Measurements from ENCODE around the gene EN2. TPM values are rescaled to one million over a fixed set of nuclear protein-coding genes. Genes with fewer than 3 reads are reported as not detected.

Gene EN2
- total and polyA plus RNA-seq, 11 donors: 0.06 to 0.08 TPM; not detected in 9

DNA sequence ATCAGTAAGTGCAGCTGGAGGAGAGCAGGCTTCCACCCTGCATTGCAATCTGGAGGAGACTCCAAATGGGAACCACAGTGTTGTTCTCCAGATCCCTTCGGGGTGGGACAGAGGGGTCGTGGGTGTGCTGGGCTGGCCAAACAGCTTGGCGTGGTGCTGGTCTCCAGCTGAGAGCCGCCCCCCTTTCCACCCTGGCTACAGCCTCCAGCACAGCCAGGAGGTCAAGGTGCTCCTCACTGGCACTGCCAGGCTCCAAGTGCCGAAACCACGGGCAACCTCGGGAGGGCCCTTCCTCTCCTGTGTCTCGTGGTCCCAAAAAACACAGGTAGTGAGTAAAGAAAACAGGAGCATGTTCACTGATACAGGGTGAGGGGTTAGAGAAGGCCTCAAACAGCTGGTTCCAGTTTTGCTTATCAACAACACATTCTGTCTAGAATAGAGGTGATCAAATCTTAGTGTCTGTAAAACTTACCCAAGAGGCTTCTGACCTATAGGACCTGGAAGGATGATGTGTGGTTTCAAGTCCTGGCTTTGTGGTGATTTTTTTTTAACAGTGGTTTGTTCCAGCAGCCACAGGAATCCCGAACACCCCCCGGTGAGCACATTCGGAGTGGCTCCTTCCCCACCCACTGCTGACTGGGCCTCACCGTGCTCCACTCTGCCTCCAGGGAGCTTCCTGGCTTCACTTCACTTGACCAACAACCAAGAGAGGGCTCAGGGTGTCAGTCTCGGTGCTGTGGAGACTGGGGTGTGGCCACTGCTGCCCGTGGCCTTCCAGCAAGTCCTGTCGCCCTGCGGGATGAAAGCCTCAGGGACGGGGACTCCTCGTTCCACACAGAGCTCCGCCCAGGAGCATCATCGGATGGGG, 31.2 kb upstream of the EN2 start:
- Histone ChIP-seq H3K9me3 (no peaks in the 10 kb centered on the region), H3K4me1 (peaks cover 0 to 3% (median 0%) of the 10 kb centered on the region in 12 donors), H3K27me3 (peaks cover 4 to 62% (median 7%) of the 10 kb centered on the region in 9 donors), H3K27ac (no peak overlapping the region), H3K36me3 (no peaks in the 10 kb centered on the region), H3K4me3 (no peak overlapping the region)
- no peak for ATAC-seq
- intact Hi-C loops (cut with DNase I): no loop called here
- WGBS, 4 donors: 70 to 76% (median 73%) methylated on average over 19 to 20 of the region's 20 CpGs
- TF ChIP-seq POLR2A (IDR thresholded peaks at IDR 0.05): no peak
- no peak for TF ChIP-seq CTCF (IDR thresholded peaks at IDR 0.05)
- peak in 2 of 5 donors; percentile 10 to 35 for DNase-seq

GRCh38 chr7:155427411-155428038, 30.4 kb upstream of the EN2 start:
- WGBS, 4 donors: 74 to 78% (median 76%) methylated on average over 18 to 20 of the region's 20 CpGs
- DNase-seq (peak in 2 of 5 donors; percentile 13 to 40), ATAC-seq (no peak)
- Histone ChIP-seq H3K27ac (no peak overlapping the region), H3K36me3 (no peaks in the 10 kb centered on the region), H3K27me3 (peaks cover 0 to 69% (median 7%) of the 10 kb centered on the region in 9 donors), H3K4me3 (no peak overlapping the region), H3K4me1 (peaks cover 0 to 3% (median 0%) of the 10 kb centered on the region in 12 donors), H3K9me3 (no peaks in the 10 kb centered on the region)
- TF ChIP-seq POLR2A (IDR thresholded peaks at IDR 0.05) (no peak), CTCF (IDR thresholded peaks at IDR 0.05) (no peak)
- intact Hi-C loops (cut with DNase I): no loop called here

DNA sequence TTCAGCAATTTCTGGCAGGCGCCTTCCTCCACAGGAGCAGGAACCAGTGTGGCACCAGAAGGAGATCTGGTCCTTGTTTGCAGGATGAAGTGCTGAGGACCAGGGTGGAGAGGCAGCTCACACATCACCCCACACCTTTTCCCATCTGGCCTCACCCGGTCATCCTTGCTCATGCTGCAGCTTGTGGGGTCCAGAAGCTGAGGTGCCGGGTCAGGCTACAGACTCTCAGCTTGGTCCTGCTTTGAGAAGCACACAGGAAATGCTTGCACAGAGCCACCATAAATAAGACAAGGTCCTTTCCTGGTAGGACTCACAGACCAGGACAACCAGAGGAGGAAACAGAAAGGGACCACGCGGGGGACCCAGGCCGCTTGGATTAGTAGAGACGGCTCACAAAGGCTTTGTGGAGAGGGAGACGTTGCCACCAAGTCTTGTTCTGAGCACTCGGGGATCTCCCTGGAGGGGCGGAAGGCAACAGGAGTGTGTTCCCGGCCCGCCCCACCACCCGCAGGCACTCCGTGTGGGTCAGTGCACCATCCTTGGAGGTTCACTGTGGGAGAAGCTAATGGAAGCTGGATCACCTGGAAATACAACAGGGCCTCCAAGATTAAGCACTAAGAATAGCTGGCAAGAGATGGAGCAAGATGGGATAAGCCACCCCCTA, 29.6 kb upstream of the EN2 start:
- TF ChIP-seq POLR2A (IDR thresholded peaks at IDR 0.05): no peak
- TF ChIP-seq CTCF (IDR thresholded peaks at IDR 0.05): no peak

GRCh38 chr7:155429651-155430050, 28.3 kb upstream of the EN2 start:
- Histone ChIP-seq H3K4me1 (no peaks in the 10 kb centered on the region), H3K4me3 (no peak overlapping the region), H3K27ac (no peak overlapping the region), H3K9me3 (no peaks in the 10 kb centered on the region), H3K27me3 (peaks cover 0 to 70% (median 7%) of the 10 kb centered on the region in 9 donors), H3K36me3 (no peaks in the 10 kb centered on the region)
- 48 to 62% (median 58%) methylated on average over 6 of the region's 6 CpGs for WGBS, 4 donors
- intact Hi-C loops (cut with DNase I): no loop called here
- DNase-seq (peak in 1 of 5 donors; percentile 28), ATAC-seq (no peak)
- TF ChIP-seq POLR2A (IDR thresholded peaks at IDR 0.05) (no peak), CTCF (IDR thresholded peaks at IDR 0.05) (no peak)

More for the DNA sequence above, 29.6 kb upstream of the EN2 start:
- intact Hi-C loops (cut with DNase I): no loop called here
- Histone ChIP-seq H3K27me3 (peaks cover 0 to 69% (median 7%) of the 10 kb centered on the region in 9 donors), H3K9me3 (no peaks in the 10 kb centered on the region), H3K27ac (no peak overlapping the region), H3K36me3 (no peaks in the 10 kb centered on the region), H3K4me1 (no peaks in the 10 kb centered on the region), H3K4me3 (no peak overlapping the region)
- WGBS, 4 donors: 84 to 96% (median 89%) methylated on average over 14 of the region's 14 CpGs
- ATAC-seq (no peak), DNase-seq (no peak)
